ENCODE data around the gene UBE2B. TPM values are rescaled to one million over a fixed set of nuclear protein-coding genes. Genes with fewer than 3 reads are reported as not detected.

UBE2B gene
- total and polyA plus RNA-seq, 12 donors, result 98.9 to 260 (median 223) TPM

Other genes with a start within 250 kb of the UBE2B start
- 100 to 1,000 TPM; 424 to 543 (median 483) TPM for gene SKP1, start 194.6 kb upstream of the UBE2B start, total RNA-seq
- 100 to 1,000 TPM in 1 of 2 donors, 10 to 100 TPM in 1; 65.2 to 675 TPM for gene SKP1, start 194.6 kb upstream of the UBE2B start, polyA plus RNA-seq
- gene PPP2CA, start 145.5 kb upstream of the UBE2B start, total RNA-seq, result 100 to 1,000 TPM; 136 to 249 (median 184) TPM
- gene PPP2CA, start 145.5 kb upstream of the UBE2B start, polyA plus RNA-seq, result 100 to 1,000 TPM in 1 of 2 donors, 10 to 100 TPM in 1; 47.1 to 100 TPM
- gene CDKL3, start 4.4 kb upstream of the UBE2B start, total RNA-seq, result 1 to 10 TPM; 2.4 to 7.1 (median 5.0) TPM
- gene CDKL3, start 4.4 kb upstream of the UBE2B start, polyA plus RNA-seq, result 1 to 10 TPM; 4.1 to 6.1 TPM
- 10 to 100 TPM; 29.1 to 39.8 (median 37.3) TPM for gene CDKN2AIPNL, start 40.3 kb downstream of the UBE2B start, total RNA-seq
- 10 to 100 TPM; 33.7 to 87.6 TPM for gene CDKN2AIPNL, start 40.3 kb downstream of the UBE2B start, polyA plus RNA-seq
- gene JADE2, start 154.1 kb downstream of the UBE2B start, total RNA-seq, result 10 to 100 TPM; 17.9 to 38.5 (median 25.2) TPM
- 1 to 10 TPM; 5.4 to 7.9 TPM for gene JADE2, start 154.1 kb downstream of the UBE2B start, polyA plus RNA-seq